HepG2 (cell line): ENCODE results near the gene CDH11. TPM values are rescaled to one million over a fixed set of nuclear protein-coding genes. Genes with fewer than 3 reads are reported as not detected.

Experiments used
- ATAC-seq: fragments of 200-7000 bp; cut with Tn5 transposase; 3 replicates; pipeline ENCODE4 v1.9.1; 2020; ENCODE audit warnings: mild to moderate bottlenecking, moderate library complexity
- BruUV-seq: library from RNA; stranded (reverse); fragments of 400-500 nt; replicated peaks from 2 replicates; lab custom pipeline; 2021; lab: Mats Ljungman, UMichigan
- CTCF ChIA-PET: fragments of 300-600 bp; formaldehyde crosslinking; extraction: SDS; loops from one replicate; lab custom pipeline; 2021; ENCODE audit warnings: low total read pairs, inconsistent platforms, low intra/inter-chr PET ratio; lab: Yijun Ruan, JAX
- POLR2A ChIA-PET: fragments of 350-600 bp; sonication (Branson Sonifier 250); formaldehyde crosslinking; loops from one replicate; lab custom pipeline; 2020; ENCODE audit warnings: antibody characterized with exemption, inconsistent platforms; lab: Yijun Ruan, JAX
- DNase-seq: peaks from one replicate; pipeline ENCODE4 v3.0.0-alpha.2; 2015; ENCODE audit warnings: low spot score
- FAIRE-seq: peaks from 3 replicates; lab custom pipeline; 2011; peaks lifted over from hg19 to GRCh38; lab: Jason Lieb, UNC
- H2AFZ ChIP-seq: one replicate; pipeline ENCODE4 v1.6.1; 2011; ENCODE audit warnings: low read length, inconsistent platforms
- H3K27ac ChIP-seq: fragments of 300-600 bp; 3 replicates; pipeline ENCODE4 v1.8.0; 2011; ENCODE audit warnings: mixed run types, mild to moderate bottlenecking, mixed read lengths, low read length, inconsistent platforms; ENCODE audit not compliant: insufficient read depth; ENCODE audit errors: extremely low read length
- H3K27me3 ChIP-seq, 2 experiments: fragments of 200-600 bp in 1 of 2; 2 replicates in 1 of 2; 3 replicates in 1 of 2; pipeline versions ENCODE4 v1.6.0 to v1.8.0; 2011; ENCODE audit warnings: low read length in 2 of 2, mild to moderate bottlenecking in 2 of 2, moderate library complexity in 2 of 2, inconsistent platforms in 1 of 2; ENCODE audit not compliant: insufficient read depth in 2 of 2, control insufficient read depth in 1 of 2
- H3K36me3 ChIP-seq, 2 experiments: fragments of 200-600 bp in 1 of 2; replicated peaks in 1 of 2; 2 replicates in 1 of 2; 3 replicates in 1 of 2; pipeline versions ENCODE4 v1.5.1 to v1.8.0; 2011; ENCODE audit warnings: low read length in 2 of 2, inconsistent platforms in 1 of 2; ENCODE audit not compliant: insufficient read depth in 2 of 2, control insufficient read depth in 1 of 2
- H3K4me1 ChIP-seq: 2 replicates; pipeline ENCODE4 v1.5.1; 2012; ENCODE audit warnings: low read length, inconsistent platforms; ENCODE audit not compliant: insufficient read depth
- H3K4me2 ChIP-seq: 2 replicates; pipeline ENCODE4 v1.6.0; 2011; ENCODE audit warnings: low read depth, low read length, inconsistent platforms
- H3K4me3 ChIP-seq, 3 experiments: fragments of 200-600 bp in 1 of 3; sonication (generic), shearing (Covaris generic) in 1 of 3; replicated peaks in 1 of 3; 2 replicates each; pipeline ENCODE4 v1.5.1; 2011 to 2016; ENCODE audit warnings: low read length in 3 of 3, inconsistent platforms in 2 of 3, low read depth in 2 of 3, mild to moderate bottlenecking in 2 of 3, control low read depth in 1 of 3, mixed read lengths in 1 of 3; ENCODE audit not compliant: insufficient read depth in 1 of 3
- H3K79me2 ChIP-seq: one replicate; pipeline ENCODE4 v1.6.1; 2011; ENCODE audit warnings: low read length, inconsistent platforms; ENCODE audit not compliant: insufficient read depth
- H3K9ac ChIP-seq: 2 replicates; pipeline ENCODE4 v1.6.0; 2011; ENCODE audit warnings: mild to moderate bottlenecking, low read depth, low read length, inconsistent platforms; ENCODE audit not compliant: insufficient read depth
- H3K9me3 ChIP-seq: 2 replicates; pipeline ENCODE4 v1.5.1; 2012; ENCODE audit warnings: mild to moderate bottlenecking, low read length
- H4K20me1 ChIP-seq: 2 replicates; pipeline ENCODE4 v1.6.0; 2011; ENCODE audit warnings: inconsistent platforms, mild to moderate bottlenecking, low read length, moderate library complexity; ENCODE audit not compliant: insufficient read depth
- ARNT2 ChIP-seq: sonication (generic); formaldehyde crosslinking; IDR thresholded peaks from 2 replicates; pipeline ENCODE4 v1.8.0; 2022; ENCODE audit warnings: mild to moderate bottlenecking, low read depth, missing genetic modification reagents, moderate library complexity
- E2F2 ChIP-seq: sonication (generic); formaldehyde crosslinking; IDR thresholded peaks from 2 replicates; pipeline ENCODE4 v1.4.0; 2020; ENCODE audit warnings: missing genetic modification reagents, borderline replicate concordance
- HIVEP1 ChIP-seq: sonication (generic); formaldehyde crosslinking; IDR thresholded peaks from 2 replicates; pipeline ENCODE4 v1.4.0; 2020; ENCODE audit warnings: mild to moderate bottlenecking, missing genetic modification reagents
- HOXA9 ChIP-seq: sonication (generic); formaldehyde crosslinking; IDR thresholded peaks from 2 replicates; pipeline ENCODE4 v1.8.1; 2022; ENCODE audit warnings: missing genetic modification reagents, mild to moderate bottlenecking, moderate library complexity, borderline replicate concordance
- KLF9 ChIP-seq: IDR thresholded peaks from 2 replicates; pipeline ENCODE4 v1.6.1; 2016; ENCODE audit warnings: low read depth
- MYC ChIP-seq: sonication (generic); formaldehyde crosslinking; IDR thresholded peaks from 2 replicates; pipeline ENCODE4 v1.9.0; 2021; ENCODE audit warnings: missing genetic modification reagents, borderline replicate concordance
- PHF20 ChIP-seq: sonication (generic); formaldehyde crosslinking; IDR thresholded peaks from 2 replicates; pipeline ENCODE4 v1.5.0; 2020; ENCODE audit warnings: mild to moderate bottlenecking, missing genetic modification reagents
- RELA ChIP-seq: sonication (generic); formaldehyde crosslinking; IDR thresholded peaks from 2 replicates; pipeline ENCODE4 v1.4.0; 2020; ENCODE audit warnings: missing genetic modification reagents
- SP5 ChIP-seq: IDR thresholded peaks from 2 replicates; pipeline ENCODE4 v1.6.1; 2016; ENCODE audit warnings: low read depth, borderline replicate concordance
- STAT5B ChIP-seq: sonication (generic); formaldehyde crosslinking; IDR thresholded peaks from 2 replicates; pipeline ENCODE4 v1.4.0; 2020; ENCODE audit warnings: missing genetic modification reagents
- TBX3 ChIP-seq: fragments of 450-650 bp; IDR thresholded peaks from 2 replicates; pipeline ENCODE4 v1.6.1; 2017; ENCODE audit warnings: antibody characterized with exemption, mild to moderate bottlenecking, inconsistent platforms, borderline replicate concordance
- ZFP41 ChIP-seq: sonication (generic); formaldehyde crosslinking; IDR thresholded peaks from 2 replicates; pipeline ENCODE4 v1.4.0; 2020; ENCODE audit warnings: mild to moderate bottlenecking, missing genetic modification reagents, borderline replicate concordance
- ZNF34 ChIP-seq: sonication (generic); formaldehyde crosslinking; IDR thresholded peaks from 2 replicates; pipeline ENCODE4 v1.4.0; 2020; ENCODE audit warnings: mild to moderate bottlenecking, missing genetic modification reagents, borderline replicate concordance
- ZNF367 ChIP-seq: sonication (generic); formaldehyde crosslinking; IDR thresholded peaks from 2 replicates; pipeline ENCODE4 v1.4.0; 2020; ENCODE audit warnings: missing genetic modification reagents, borderline replicate concordance
- WGBS: methylation state at CpG from one replicate; pipeline ENCODE4 v1.1.6; 2017; ENCODE audit warnings: low lambda C conversion rate; 5-methylcytosine and 5-hydroxymethylcytosine counted together
- in situ Hi-C: cut with HindIII; loops from 2 replicates; pipeline ENCODE4 v1.10.0; 2017; ENCODE audit warnings: low pct_unique_long_range_greater_than_20kb; ENCODE audit not compliant: extremely low pct_ligation_motif_present
- intact Hi-C: fragments of 100-400 bp; cut with micrococcal nuclease; formaldehyde crosslinking; loops from one replicate; pipeline ENCODE4 v1.10.0; 2022; ENCODE audit not compliant: unreplicated experiment
- polyA plus RNA-seq, 8 experiments: library from polyadenylated mRNA; depleted of rRNA in 3 of 8; stranded (reverse) in 7 of 8; unstranded in 1 of 8; fragments of >200 nt; fragmentation: Illumina TruSeq in 4 of 8; extraction: Trizol in 4 of 8; gene quantifications; 2 replicates each; pipeline versions ENCODE4 v1.2.1 to v1.2.3, GENCODE V29; 2011 to 2016; ENCODE audit warnings: low read depth in 4 of 8, missing spikeins in 1 of 8, mixed read lengths in 1 of 8; ENCODE audit not compliant: insufficient read depth in 1 of 8
- total RNA-seq, 5 experiments: library from RNA; depleted of rRNA; stranded (reverse); fragments of >200 nt; fragmentation: Illumina TruSeq; extraction: Trizol; gene quantifications; 2 replicates each; pipeline ENCODE4 v1.2.3, GENCODE V29; 2016; ENCODE audit warnings: low read depth in 1 of 5
- TF ChIP-seq, protein P1 (sequence below): sonication (generic); formaldehyde crosslinking; IDR thresholded peaks from 2 replicates; pipeline ENCODE4 v1.5.1; 2020; ENCODE audit warnings: mild to moderate bottlenecking, missing genetic modification reagents, moderate library complexity
- TF ChIP-seq, protein P2 (sequence below): sonication (generic); formaldehyde crosslinking; IDR thresholded peaks from 2 replicates; pipeline ENCODE4 v1.4.0; 2020; ENCODE audit warnings: mild to moderate bottlenecking, missing genetic modification reagents, borderline replicate concordance

Gene CDH11
- total and polyA plus RNA-seq, 2 of the 13 experiments (the other 11 are each of a cell fraction or from before 2014, with no cell fraction given), result not detected

DNA sequence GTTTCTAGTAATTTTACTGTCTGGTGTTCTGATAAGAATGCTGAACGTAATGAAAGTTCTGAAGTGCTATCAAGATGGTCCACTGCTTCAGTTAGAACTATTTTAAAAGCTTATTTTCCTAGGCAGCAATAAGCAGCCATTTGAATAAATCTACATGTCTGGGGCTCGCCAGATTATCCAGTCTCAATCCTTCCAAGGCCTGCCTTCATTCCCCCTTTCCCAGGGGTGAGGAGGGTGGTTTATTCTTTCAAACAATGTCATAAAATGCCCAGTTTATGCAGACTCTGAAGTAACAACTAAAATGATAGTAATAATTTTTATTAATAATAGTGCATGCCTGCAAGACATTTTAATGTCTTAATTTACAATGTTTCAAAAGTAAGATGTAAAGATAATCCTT is 2.4 kb downstream of the CDH11 start:
- in situ Hi-C loops (loop anchor here (25.0 kb wide), 2 partner anchors 1657 to 1757 kb away; no protein-coding TSS in a partner anchor), intact Hi-C loops (loop anchor here (2.0 to 10.0 kb wide), 3 partner anchors 645 to 1659 kb away; no protein-coding TSS in a partner anchor)
- no peak overlapping the region for H3K27ac ChIP-seq
- H4K20me1 ChIP-seq, result no peaks in the 10 kb centered on the region
- H3K27me3 ChIP-seq, result peaks cover 0 to 24% of the 10 kb centered on the region in 2 experiments; a peak in 4 of 5 replicates
- no peaks in the 10 kb centered on the region for H3K79me2 ChIP-seq
- H3K9me3 ChIP-seq, result no peaks in the 10 kb centered on the region
- ChIA-PET CTCF (no interaction called here), POLR2A (no interaction called here)
- no peak for ATAC-seq
- BruUV-seq, result no TSS peak
- 0% methylated on average over 2 of the region's 2 CpGs for WGBS
- no peak overlapping the region for H3K4me2 ChIP-seq
- no peak for DNase-seq
- H3K36me3 ChIP-seq, result no peaks in the 10 kb centered on the region
- no peaks in the 10 kb centered on the region for H3K4me1 ChIP-seq
- no peak for FAIRE-seq
- no peak overlapping the region for H3K4me3 ChIP-seq
- H3K9ac ChIP-seq, result no peak overlapping the region
- no peak overlapping the region for H2AFZ ChIP-seq
- TF ChIP-seq E2F2 (CRISPR knock-in tag) (no peak), ARNT2 (CRISPR knock-in tag) (no peak), ZFP41 (CRISPR knock-in tag) (no peak), HOXA9 (CRISPR knock-in tag) (no peak), SP5 (CRISPR knock-in tag) (no peak), RELA (no peak), STAT5B (CRISPR knock-in tag) (no peak), KLF9 (CRISPR knock-in tag) (no peak), ZNF367 (CRISPR knock-in tag) (no peak), HIVEP1 (CRISPR knock-in tag) (no peak), TBX3 (no peak), PHF20 (no peak), MYC (no peak), ZNF34 (CRISPR knock-in tag) (no peak)
- TF ChIP-seq, protein P1, sequence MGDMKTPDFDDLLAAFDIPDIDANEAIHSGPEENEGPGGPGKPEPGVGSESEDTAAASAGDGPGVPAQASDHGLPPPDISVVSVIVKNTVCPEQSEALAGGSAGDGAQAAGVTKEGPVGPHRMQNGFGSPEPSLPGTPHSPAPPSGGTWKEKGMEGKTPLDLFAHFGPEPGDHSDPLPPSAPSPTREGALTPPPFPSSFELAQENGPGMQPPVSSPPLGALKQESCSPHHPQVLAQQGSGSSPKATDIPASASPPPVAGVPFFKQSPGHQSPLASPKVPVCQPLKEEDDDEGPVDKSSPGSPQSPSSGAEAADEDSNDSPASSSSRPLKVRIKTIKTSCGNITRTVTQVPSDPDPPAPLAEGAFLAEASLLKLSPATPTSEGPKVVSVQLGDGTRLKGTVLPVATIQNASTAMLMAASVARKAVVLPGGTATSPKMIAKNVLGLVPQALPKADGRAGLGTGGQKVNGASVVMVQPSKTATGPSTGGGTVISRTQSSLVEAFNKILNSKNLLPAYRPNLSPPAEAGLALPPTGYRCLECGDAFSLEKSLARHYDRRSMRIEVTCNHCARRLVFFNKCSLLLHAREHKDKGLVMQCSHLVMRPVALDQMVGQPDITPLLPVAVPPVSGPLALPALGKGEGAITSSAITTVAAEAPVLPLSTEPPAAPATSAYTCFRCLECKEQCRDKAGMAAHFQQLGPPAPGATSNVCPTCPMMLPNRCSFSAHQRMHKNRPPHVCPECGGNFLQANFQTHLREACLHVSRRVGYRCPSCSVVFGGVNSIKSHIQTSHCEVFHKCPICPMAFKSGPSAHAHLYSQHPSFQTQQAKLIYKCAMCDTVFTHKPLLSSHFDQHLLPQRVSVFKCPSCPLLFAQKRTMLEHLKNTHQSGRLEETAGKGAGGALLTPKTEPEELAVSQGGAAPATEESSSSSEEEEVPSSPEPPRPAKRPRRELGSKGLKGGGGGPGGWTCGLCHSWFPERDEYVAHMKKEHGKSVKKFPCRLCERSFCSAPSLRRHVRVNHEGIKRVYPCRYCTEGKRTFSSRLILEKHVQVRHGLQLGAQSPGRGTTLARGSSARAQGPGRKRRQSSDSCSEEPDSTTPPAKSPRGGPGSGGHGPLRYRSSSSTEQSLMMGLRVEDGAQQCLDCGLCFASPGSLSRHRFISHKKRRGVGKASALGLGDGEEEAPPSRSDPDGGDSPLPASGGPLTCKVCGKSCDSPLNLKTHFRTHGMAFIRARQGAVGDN, result no peak
- TF ChIP-seq, protein P2, sequence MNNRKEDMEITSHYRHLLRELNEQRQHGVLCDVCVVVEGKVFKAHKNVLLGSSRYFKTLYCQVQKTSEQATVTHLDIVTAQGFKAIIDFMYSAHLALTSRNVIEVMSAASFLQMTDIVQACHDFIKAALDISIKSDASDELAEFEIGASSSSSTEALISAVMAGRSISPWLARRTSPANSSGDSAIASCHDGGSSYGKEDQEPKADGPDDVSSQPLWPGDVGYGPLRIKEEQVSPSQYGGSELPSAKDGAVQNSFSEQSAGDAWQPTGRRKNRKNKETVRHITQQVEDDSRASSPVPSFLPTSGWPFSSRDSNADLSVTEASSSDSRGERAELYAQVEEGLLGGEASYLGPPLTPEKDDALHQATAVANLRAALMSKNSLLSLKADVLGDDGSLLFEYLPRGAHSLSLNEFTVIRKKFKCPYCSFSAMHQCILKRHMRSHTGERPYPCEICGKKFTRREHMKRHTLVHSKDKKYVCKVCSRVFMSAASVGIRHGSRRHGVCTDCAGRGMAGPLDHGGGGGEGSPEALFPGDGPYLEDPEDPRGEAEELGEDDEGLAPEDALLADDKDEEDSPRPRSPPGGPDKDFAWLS (CRISPR knock-in tag), result no peak
